RWPE2 (cell line): ENCODE results near the gene SNX21.

ENCODE experiments used
- ATAC-seq: fragments of 200-7000 bp; cut with Tn5 transposase; 3 replicates; pipeline ENCODE4 v1.9.1; 2021; ENCODE audit warnings: low read depth
- DNase-seq: peaks from one replicate; pipeline ENCODE4 v3.0.0-alpha.2; 2020; ENCODE audit warnings: low spot score
- H3K27ac ChIP-seq: fragments of 450-650 bp; 2 replicates; pipeline ENCODE4 v1.5.1; 2017; ENCODE audit warnings: mild to moderate bottlenecking; ENCODE audit not compliant: poor library complexity, severe bottlenecking
- H3K27me3 ChIP-seq: fragments of 250-450 bp; sonication (Bioruptor Pico); 2 replicates; pipeline ENCODE4 v1.5.1; 2021; ENCODE audit warnings: mild to moderate bottlenecking, moderate library complexity; ENCODE audit not compliant: insufficient read depth, poor library complexity, severe bottlenecking
- H3K36me3 ChIP-seq: fragments of 250-450 bp; sonication (Bioruptor Pico); 2 replicates; pipeline ENCODE4 v1.5.1; 2020; ENCODE audit warnings: low read depth, mild to moderate bottlenecking, moderate library complexity
- H3K4me1 ChIP-seq: fragments of 250-450 bp; sonication (Bioruptor Pico); 2 replicates; pipeline ENCODE4 v1.5.1; 2021; ENCODE audit warnings: mild to moderate bottlenecking, moderate library complexity; ENCODE audit not compliant: insufficient read depth, poor library complexity, severe bottlenecking
- H3K4me3 ChIP-seq: fragments of 250-450 bp; sonication (Bioruptor Pico); 2 replicates; pipeline ENCODE4 v1.5.1; 2021; ENCODE audit warnings: mild to moderate bottlenecking, moderate library complexity; ENCODE audit not compliant: severe bottlenecking
- H3K9me3 ChIP-seq: fragments of 250-450 bp; sonication (Bioruptor Pico); 2 replicates; pipeline ENCODE4 v1.5.1; 2021; ENCODE audit warnings: mild to moderate bottlenecking, moderate library complexity; ENCODE audit not compliant: severe bottlenecking
- CTCF ChIP-seq: fragments of 450-650 bp; IDR thresholded peaks from one replicate; pipeline ENCODE4 v1.5.1; 2017; ENCODE audit warnings: mild to moderate bottlenecking, moderate library complexity; ENCODE audit not compliant: poor library complexity, severe bottlenecking

The SNX21 gene

GRCh38 chr20:45883100-45883469 lies 49.5 kb downstream of the SNX21 start:
- Histone ChIP-seq H3K27me3 (no peaks in the 10 kb centered on the region), H3K27ac (peak overlapping the region; percentile 61), H3K9me3 (no peaks in the 10 kb centered on the region), H3K4me3 (no peak overlapping the region), H3K36me3 (peaks cover 34% of the 10 kb centered on the region), H3K4me1 (peaks cover 16% of the 10 kb centered on the region)
- DNase-seq (peak; percentile 76), ATAC-seq (no peak)
- TF ChIP-seq CTCF, result no peak

- no peaks in the 10 kb centered on the region for H3K9me3 ChIP-seq
- ATAC-seq (no peak), DNase-seq (peak; percentile 84)
- H3K36me3 ChIP-seq, result peaks cover 34% of the 10 kb centered on the region
- no peak overlapping the region for H3K4me3 ChIP-seq
- no peaks in the 10 kb centered on the region for H3K27me3 ChIP-seq
- peaks cover 13% of the 10 kb centered on the region for H3K4me1 ChIP-seq
- H3K27ac ChIP-seq, result no peak overlapping the region
- TF ChIP-seq CTCF, result no peak
Observed at GRCh38 chr20:45886590-45887345, 53.2 kb downstream of the SNX21 start.

- no peaks in the 10 kb centered on the region for H3K9me3 ChIP-seq
- TF ChIP-seq CTCF, result no peak
- no peaks in the 10 kb centered on the region for H3K27me3 ChIP-seq
- peaks cover 31% of the 10 kb centered on the region for H3K36me3 ChIP-seq
- H3K4me1 ChIP-seq, result peaks cover 11% of the 10 kb centered on the region
- H3K4me3 ChIP-seq, result no peak within 1 kb of the TSS
- no peak for ATAC-seq
- H3K27ac ChIP-seq, result no peak within 1 kb of the TSS
- DNase-seq, result no peak
Observed at GRCh38 chr20:45887346-45887715, 53.7 kb downstream of the SNX21 start, which contains the start of gene SPATA25. Gene SPATA25, minus strand, starts transcription at chr20:45887622. Its CDS starts 32 bp downstream, at chr20:45887590.

GRCh38 chr20:45888681-45889080 lies 55.1 kb downstream of the SNX21 start:
- DNase-seq (no peak), ATAC-seq (no peak)
- no peak overlapping the region for H3K27ac ChIP-seq
- no peaks in the 10 kb centered on the region for H3K9me3 ChIP-seq
- peaks cover 11% of the 10 kb centered on the region for H3K4me1 ChIP-seq
- TF ChIP-seq CTCF, result no peak
- H3K27me3 ChIP-seq, result no peaks in the 10 kb centered on the region
- peaks cover 25% of the 10 kb centered on the region for H3K36me3 ChIP-seq
- no peak overlapping the region for H3K4me3 ChIP-seq
